KMS-11 (cell line): ENCODE data around the gene SHROOM3.

Source experiments
- H2AFZ ChIP-seq: fragments of 200-600 bp; sonication (generic); 2 replicates; pipeline ENCODE4 v1.6.1; 2016; ENCODE audit warnings: antibody characterized with exemption, mixed run types, low read depth
- H3K27ac ChIP-seq: fragments of 200-600 bp; sonication (generic); 2 replicates; pipeline ENCODE4 v1.6.1; 2016; ENCODE audit warnings: mild to moderate bottlenecking, mixed run types
- H3K27me3 ChIP-seq: fragments of 200-600 bp; sonication (generic); 2 replicates; pipeline ENCODE4 v1.6.1; 2017; ENCODE audit warnings: mild to moderate bottlenecking, low read depth, mixed run types, moderate library complexity; ENCODE audit not compliant: insufficient read depth
- H3K36me3 ChIP-seq: fragments of 200-600 bp; sonication (generic); 2 replicates; pipeline ENCODE4 v1.6.1; 2017; ENCODE audit warnings: mild to moderate bottlenecking, mixed run types; ENCODE audit not compliant: insufficient read depth
- H3K4me1 ChIP-seq: fragments of 200-600 bp; sonication (generic); 2 replicates; pipeline ENCODE4 v1.6.1; 2016; ENCODE audit warnings: mild to moderate bottlenecking, low read depth, mixed run types; ENCODE audit not compliant: poor library complexity, severe bottlenecking
- H3K4me2 ChIP-seq: fragments of 200-600 bp; sonication (generic); 2 replicates; pipeline ENCODE4 v1.7.0; 2016; ENCODE audit warnings: mild to moderate bottlenecking, mixed run types
- H3K4me3 ChIP-seq: fragments of 200-600 bp; sonication (generic); IDR thresholded peaks from 2 replicates; pipeline ENCODE4 v1.6.1; 2017; ENCODE audit warnings: low read depth, low read length, mixed read lengths; ENCODE audit not compliant: insufficient read depth
- H3K79me2 ChIP-seq: fragments of 200-600 bp; sonication (generic); 2 replicates; pipeline ENCODE4 v1.6.1; 2016; ENCODE audit warnings: low read depth, mixed run types; ENCODE audit not compliant: insufficient read depth
- H3K9ac ChIP-seq: fragments of 200-600 bp; sonication (generic); 2 replicates; pipeline ENCODE4 v1.6.1; 2016; ENCODE audit warnings: mild to moderate bottlenecking, mixed run types
- H4K20me1 ChIP-seq: fragments of 200-600 bp; sonication (generic); 2 replicates; pipeline ENCODE4 v1.6.1; 2016; ENCODE audit warnings: mild to moderate bottlenecking, mixed run types; ENCODE audit not compliant: insufficient read depth
- CTCF ChIP-seq: fragments of 200-600 bp; sonication (generic); conservative IDR thresholded peaks from 2 replicates; pipeline ENCODE4 v1.6.1; 2017; ENCODE audit warnings: low read depth, mild to moderate bottlenecking, antibody characterized with exemption, low read length, moderate library complexity, mixed read lengths

The SHROOM3 gene

GRCh38 chr4:76591992-76592391, 157.0 kb downstream of the SHROOM3 start:
- no peak overlapping the region for H3K4me2 ChIP-seq

DNA sequence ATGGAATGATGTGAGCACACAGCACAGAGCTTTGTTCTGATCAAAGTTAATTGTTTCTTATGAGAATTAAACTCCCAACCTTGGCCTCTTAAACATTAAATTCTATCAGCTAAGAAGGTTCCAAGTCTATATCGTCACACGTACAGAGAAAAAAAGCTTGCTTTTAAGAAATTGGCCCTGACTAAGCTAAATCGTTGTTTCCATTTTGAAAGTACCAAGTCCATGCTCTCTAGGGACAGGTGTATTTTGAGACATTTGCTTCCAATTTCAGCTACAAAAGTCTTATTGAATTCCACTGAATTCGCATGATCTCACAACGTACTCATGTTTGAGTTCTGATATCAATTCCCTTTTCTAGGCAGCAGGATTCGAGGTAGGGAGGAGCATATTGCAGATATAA, 157.4 kb downstream of the SHROOM3 start:
- Histone ChIP-seq H3K79me2 (no peaks in the 10 kb centered on the region), H3K4me2 (no peak overlapping the region), H4K20me1 (no peaks in the 10 kb centered on the region), H3K4me3 (no peak overlapping the region), H3K36me3 (no peaks in the 10 kb centered on the region), H3K9ac (no peak overlapping the region), H2AFZ (no peak overlapping the region), H3K27ac (no peak overlapping the region), H3K27me3 (no peaks in the 10 kb centered on the region), H3K4me1 (no peaks in the 10 kb centered on the region)
- TF ChIP-seq CTCF = no peak

More at GRCh38 chr4:76591992-76592391, 157.0 kb downstream of the SHROOM3 start:
- Histone ChIP-seq H3K27me3 (no peaks in the 10 kb centered on the region), H3K79me2 (no peaks in the 10 kb centered on the region), H4K20me1 (no peaks in the 10 kb centered on the region), H3K4me3 (no peak overlapping the region), H3K27ac (no peak overlapping the region), H3K9ac (no peak overlapping the region), H2AFZ (no peak overlapping the region), H3K36me3 (no peaks in the 10 kb centered on the region), H3K4me1 (no peaks in the 10 kb centered on the region)
- no peak for TF ChIP-seq CTCF

GRCh38 chr4:76594173-76594572, 159.1 kb downstream of the SHROOM3 start:
- Histone ChIP-seq H3K9ac (no peak overlapping the region), H3K4me1 (no peaks in the 10 kb centered on the region), H3K4me3 (no peak overlapping the region), H3K27ac (no peak overlapping the region), H3K36me3 (no peaks in the 10 kb centered on the region), H3K4me2 (no peak overlapping the region), H4K20me1 (no peaks in the 10 kb centered on the region), H2AFZ (no peak overlapping the region), H3K79me2 (no peaks in the 10 kb centered on the region), H3K27me3 (no peaks in the 10 kb centered on the region)
- TF ChIP-seq CTCF = no peak

- H3K4me2 ChIP-seq = no peak overlapping the region
- TF ChIP-seq CTCF = no peak
- H2AFZ ChIP-seq = no peak overlapping the region
These were observed 160.4 kb downstream of the SHROOM3 start for GRCh38 chr4:76595435-76595834.

DNA sequence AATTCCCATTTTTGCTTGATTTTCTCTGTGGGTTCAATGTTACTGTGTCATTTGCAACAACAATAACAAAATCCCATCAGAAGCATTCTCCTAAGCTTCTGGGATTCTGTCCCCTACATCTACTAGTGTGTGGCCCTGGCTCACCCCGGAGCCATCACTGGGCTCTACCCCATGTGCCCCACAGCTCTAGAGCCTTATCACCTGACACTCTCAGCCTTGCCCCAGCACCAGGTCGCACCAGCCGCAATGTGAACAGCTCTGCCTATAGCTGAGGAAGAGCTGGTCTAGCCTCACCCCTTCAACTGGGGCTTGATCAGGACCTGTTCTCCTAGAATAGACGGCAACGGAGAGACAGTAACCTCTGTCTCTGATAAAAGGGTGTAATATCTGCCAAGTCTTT, 161.7 kb downstream of the SHROOM3 start:
- no peak overlapping the region for H3K27ac ChIP-seq
- no peak for TF ChIP-seq CTCF
- no peak overlapping the region for H3K4me3 ChIP-seq
- H3K27me3 ChIP-seq = no peaks in the 10 kb centered on the region
- no peak overlapping the region for H3K9ac ChIP-seq
- no peak overlapping the region for H3K4me2 ChIP-seq
- no peak overlapping the region for H2AFZ ChIP-seq
- H4K20me1 ChIP-seq = no peaks in the 10 kb centered on the region
- H3K79me2 ChIP-seq = no peaks in the 10 kb centered on the region
- no peaks in the 10 kb centered on the region for H3K36me3 ChIP-seq
- H3K4me1 ChIP-seq = peaks cover 14% of the 10 kb centered on the region

More at GRCh38 chr4:76595435-76595834, 160.4 kb downstream of the SHROOM3 start:
- Histone ChIP-seq H3K4me3 (no peak overlapping the region), H3K27ac (no peak overlapping the region), H4K20me1 (no peaks in the 10 kb centered on the region), H3K9ac (no peak overlapping the region), H3K4me1 (peaks cover 1% of the 10 kb centered on the region), H3K27me3 (no peaks in the 10 kb centered on the region), H3K36me3 (no peaks in the 10 kb centered on the region), H3K79me2 (no peaks in the 10 kb centered on the region)
